GM18867 (cell line): ENCODE measurements around the gene FXYD3.

ENCODE experiments used
- ATAC-seq: cut with Tn5 transposase; IDR thresholded peaks from one replicate; pipeline ENCODE4 v1.9.1; 2021; ENCODE audit warnings: mild to moderate bottlenecking, moderate library complexity; ENCODE audit not compliant: unreplicated experiment

FXYD3 gene

DNA sequence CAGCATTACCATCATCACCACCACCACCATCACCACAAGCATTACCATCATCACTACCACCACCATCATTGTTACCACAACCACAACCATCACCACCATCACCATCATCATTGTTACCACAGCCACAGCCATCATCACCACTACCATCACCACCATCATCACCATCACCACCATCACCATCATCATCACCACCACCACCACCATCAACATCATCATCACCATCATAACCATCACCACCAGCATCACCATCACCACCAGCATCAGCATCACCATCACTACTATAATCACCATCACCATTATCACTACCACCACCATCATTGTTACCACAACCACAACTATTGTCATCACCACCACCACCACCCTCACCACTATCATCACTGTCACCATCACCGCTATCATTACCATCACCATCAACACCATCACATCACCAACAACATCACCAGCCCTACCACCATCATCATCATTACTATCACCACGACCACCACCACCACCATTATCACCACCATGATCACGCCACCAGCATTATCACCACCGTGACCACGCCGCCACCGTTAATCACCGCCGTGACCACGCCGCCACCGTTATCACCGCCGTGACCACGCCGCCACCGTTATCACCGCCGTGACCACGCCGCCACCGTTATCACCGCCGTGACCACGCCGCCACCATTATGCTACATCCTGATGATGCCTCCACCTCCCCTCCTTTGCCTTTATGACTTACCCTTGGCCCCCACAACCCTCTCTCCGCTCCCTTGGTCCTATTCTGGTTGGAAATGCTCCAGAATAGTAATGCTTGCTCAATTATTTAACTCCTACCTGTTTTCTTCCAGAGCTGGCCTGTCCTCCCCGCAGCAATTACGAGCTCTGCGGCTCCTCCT lies 10.0 kb upstream of the FXYD3 start:
- ATAC-seq, result no peak

DNA sequence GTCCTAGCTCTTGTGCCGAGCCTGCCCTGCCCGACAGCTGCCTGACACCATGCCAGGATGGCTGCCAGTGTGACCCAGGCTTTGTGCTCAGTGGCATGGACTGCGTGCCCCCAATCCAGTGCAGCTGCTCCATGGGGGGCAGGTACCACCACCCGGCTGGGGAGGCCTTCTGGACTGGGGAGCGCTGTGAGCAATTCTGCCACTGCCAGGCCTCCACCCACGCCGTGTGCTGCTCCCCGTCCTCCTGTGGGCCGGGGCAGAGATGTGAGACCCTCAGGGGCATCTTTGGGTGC lies 9.4 kb upstream of the FXYD3 start:
- no peak for ATAC-seq

DNA sequence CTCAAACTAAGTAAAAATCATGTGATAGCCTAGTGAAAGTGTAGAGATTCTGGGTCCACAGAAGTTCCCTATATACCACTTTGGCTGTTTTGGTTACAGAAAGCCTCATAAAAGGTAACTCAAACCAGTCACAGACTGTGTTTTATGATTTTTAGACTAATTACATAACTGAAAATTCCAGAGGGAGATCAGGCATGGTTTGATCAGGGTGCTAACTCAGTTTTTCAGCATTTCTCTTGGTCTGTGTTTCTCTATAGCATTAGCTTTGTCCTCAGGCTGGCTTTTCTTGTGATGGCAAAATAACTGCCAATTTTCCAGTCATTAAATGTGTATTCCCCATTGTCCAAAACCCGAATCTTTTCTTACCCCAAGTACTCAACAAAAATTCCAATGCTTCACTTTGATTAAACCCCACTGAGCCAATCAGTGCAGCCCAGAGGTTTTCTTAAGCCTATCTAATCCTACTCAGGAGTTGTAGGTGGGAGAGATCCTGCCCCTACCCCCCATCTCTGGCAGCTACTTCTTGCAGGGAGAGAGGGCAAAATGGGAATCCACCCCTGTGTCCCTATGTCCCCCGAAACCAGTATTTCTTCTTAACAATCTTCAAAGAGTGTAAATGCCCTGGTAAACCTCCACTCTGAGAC lies 8.6 kb upstream of the FXYD3 start:
- no peak for ATAC-seq

DNA sequence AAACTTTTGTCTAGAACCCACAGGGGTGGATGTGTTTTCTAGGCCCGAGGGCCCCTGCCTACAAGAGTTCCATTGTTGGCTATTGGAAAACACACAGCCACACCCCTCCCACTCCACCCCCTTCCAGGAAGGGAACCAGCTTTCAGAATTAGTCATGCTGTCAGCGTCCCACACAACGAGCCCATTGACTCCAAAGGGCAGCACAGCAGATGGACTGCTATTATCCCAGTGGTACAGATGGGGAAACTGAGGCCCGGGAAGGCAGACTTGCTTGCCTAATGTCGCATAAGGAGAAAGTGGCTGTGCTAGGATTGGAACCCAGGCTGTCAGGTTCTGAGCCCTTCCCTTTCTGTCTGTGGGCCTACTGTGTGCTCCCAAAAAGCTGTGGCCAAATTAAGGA lies 8.1 kb upstream of the FXYD3 start:
- no peak for ATAC-seq

DNA sequence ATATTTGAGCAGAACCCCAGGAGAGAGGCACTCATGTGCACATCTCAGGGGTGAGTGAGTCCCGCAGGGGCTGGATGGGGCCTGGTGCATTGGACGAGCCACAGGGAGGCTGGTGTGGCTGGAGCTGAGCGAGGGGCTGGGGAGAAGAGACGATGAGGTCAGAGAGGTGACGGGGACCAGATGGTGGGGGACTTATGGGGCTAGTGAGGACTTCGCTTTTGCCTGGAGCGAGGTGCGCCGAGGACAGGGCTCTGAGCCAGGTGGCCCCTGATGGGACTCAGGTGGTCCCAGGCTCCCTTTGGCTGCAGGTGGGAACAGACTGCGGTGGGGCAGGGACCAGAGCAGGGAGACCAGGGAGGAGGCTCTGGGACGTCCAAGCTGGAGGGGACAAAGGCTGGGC lies 6.9 kb upstream of the FXYD3 start:
- no peak for ATAC-seq

DNA sequence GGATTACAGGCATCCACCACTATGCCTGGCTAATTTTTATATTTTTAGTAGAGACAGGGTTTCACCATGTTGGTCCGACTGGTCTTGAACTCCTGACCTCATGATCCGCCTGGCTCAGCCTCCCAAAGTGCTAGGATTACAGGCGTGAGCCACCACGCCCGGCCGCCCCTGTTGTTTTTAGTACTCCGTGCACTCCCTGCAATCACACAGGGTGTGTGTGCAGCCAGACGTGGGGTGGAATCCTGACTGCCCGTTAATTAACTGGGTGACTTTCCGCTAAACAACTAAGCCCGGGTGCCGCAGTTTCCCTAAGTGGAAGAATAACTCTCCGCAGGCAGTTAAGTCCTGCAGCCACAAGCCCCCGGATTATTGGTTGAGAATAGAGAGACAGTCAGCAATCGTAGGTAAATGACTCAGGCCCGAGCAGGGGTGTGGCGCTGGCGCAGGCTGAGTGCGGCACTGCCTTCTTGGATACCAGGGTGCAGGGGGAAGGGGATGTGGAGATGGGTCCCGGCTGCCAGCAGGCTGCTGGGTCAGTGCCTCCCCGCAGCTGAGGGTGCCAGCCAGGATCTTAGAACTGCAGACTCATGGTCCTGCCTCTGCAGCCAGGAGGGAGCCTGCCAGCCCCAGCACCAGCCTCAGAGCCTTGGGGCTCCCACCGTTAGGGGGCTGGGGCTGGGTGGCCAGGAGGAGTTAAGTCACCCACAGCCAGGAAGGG lies 6.1 kb upstream of the FXYD3 start:
- no peak for ATAC-seq

DNA sequence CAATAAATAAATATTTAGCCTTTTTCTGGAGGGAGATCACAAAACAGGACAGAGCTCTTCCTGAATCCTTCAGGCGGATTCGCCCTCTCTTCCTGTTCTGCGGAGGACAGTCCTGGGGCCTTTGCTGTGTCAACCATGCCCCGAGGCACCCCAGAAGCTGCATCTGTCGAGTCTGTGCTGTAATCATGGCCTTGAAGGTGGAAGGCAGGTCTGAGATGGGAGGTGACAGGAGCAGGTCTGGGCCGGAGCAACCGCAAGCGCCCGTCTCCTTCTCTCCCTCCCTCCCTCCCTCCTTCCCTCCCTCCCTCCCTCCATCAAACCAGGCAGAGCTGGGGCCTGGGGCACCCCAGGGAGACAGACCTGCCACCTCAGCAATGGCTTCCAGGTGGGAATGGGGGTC lies 4.6 kb upstream of the FXYD3 start:
- ATAC-seq, result no peak

DNA sequence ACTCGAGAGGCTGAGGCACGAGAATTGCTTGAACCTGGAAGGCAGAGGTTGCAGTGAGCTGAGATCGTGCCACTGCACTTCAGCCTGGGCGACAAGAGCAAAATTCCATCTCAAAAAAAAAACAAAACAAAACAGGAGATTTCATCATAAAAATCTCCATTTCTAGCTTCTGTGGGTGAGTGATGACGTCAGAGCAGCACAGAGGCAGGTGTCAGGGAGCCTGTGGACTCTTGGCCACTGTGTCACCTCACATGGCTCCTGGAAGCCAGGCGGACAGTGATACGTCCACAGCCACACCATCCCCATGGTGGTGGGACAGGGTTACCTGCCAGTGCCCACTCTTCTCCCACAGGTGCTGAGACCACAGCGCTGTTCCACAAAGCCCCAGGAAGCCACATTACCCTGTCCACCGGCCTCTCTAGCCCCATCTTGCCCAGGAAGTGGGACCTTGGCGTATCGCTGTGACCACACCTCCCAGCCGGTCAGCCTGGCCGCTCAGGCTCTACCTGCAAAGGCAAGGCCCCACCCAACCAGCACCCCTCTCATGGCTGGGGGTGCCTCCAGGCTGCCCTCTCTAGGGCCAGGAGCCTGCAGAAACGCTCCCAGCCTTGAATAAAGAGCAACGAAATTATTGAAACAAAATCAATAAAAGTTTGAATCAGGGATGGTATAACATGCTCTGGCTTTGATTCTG lies 2.5 kb upstream of the FXYD3 start:
- ATAC-seq, result no peak

DNA sequence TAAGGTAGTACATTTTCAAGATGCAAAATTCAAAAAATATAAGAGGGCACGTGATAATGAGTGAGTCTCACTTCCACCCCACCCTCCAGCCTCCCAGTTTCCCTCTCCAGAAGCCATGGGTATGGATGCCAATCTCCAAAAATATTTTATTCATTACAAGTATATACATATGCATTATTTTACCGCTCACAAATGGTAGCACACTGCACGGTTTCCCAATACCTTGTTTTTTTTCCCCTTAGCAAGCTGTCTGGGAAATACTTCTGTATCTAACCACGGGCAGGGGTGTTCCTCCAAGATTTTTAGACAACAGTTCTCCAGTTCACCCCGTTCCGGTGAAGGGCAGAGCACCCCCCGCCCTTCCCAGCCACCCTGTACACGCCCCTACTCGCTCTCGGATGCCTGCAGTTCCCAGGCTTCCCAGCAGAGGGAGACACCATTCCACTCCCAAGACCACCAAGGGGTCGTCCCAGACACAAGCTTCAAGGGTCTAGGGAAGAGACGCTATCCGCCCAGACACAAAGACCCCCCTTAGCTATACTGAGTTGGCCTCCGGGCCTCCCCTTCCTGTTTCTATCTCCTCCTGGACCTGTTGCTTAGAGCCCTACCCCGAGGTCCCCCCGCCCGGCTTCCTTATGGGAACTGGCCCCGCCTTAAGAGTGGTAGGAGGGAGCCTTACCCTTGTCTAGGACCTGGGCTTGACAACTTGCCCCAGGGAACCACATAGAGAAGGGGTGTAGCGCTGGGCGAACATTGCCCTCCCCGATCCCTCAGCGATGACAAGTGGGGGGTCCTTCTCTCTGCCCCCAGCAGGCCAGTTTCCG lies 1.1 kb upstream of the FXYD3 start:
- ATAC-seq, result no peak

DNA sequence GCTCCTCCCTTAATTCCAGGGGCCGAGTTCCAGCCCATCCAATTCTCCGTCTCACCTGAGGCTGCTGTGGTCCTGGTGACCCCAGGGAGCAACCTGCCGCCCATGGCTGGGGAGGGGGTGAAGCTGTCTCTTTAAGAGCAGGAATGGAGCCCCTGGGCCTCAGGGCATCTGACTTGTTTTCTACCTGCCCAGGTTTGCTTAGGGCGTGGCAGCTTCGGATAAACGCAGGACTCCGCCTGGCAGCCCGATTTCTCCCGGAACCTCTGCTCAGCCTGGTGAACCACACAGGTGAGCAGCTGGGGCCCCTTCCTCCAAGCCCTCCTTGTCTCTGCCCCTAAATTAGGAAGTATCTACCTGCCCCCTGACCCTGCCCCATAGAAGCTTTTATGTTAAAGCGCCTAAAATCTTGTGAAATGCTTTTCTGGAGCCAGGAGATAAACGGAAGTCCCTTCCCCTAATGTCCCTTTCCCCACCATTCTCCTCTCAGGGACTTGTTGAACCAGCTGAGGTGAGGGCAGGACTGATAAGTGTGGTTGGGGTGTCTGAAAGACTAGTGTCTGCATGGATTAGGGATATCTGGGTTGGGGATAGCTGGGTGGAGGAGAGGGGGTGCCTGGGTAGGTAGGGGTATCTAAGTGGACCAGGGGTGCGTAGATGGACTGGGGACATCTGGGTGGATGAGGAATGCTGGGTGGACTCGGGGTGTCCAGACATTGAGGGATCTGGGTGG lies 614 bp downstream of the FXYD3 start:
- ATAC-seq, result no peak

DNA sequence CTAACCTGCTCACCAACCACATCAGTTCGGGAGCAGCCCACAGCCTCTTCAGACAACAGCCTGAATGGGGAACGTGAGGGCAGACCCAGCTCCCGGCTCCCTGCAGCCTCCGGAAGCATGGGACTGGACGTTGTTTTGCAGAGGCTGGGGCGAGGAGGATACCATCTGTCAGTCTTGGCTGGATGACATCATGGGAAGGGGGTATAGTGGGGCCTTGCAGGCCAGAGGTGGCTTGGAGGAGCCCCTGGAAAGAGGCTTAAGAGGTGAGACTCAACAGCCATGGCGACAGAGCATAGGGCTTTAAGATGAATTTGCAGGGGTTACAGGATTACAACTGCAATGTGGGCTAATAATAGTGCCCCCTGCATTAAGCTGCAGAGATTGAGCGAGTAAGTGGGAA lies 1.5 kb downstream of the FXYD3 start:
- ATAC-seq, result no peak

DNA sequence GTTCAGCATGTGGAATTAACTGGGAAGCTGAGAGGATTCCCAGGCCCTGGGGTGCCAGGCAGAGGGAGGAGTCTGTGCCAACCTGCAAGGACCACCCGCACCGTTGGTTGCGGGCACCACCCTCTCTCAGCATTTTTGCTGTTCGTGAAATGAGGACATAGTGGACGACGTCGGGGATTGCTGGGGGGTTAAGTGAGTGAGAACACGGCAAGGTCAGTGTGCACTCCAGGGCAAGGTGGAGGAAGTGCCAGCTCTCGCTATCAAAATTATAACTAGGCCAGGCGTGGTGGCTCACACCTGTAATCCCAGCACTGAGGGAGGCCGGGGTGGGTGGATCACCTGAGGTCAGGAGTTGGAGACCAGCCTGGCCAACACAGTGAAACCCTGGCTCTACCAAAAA lies 2.2 kb downstream of the FXYD3 start:
- ATAC-seq, result no peak

DNA sequence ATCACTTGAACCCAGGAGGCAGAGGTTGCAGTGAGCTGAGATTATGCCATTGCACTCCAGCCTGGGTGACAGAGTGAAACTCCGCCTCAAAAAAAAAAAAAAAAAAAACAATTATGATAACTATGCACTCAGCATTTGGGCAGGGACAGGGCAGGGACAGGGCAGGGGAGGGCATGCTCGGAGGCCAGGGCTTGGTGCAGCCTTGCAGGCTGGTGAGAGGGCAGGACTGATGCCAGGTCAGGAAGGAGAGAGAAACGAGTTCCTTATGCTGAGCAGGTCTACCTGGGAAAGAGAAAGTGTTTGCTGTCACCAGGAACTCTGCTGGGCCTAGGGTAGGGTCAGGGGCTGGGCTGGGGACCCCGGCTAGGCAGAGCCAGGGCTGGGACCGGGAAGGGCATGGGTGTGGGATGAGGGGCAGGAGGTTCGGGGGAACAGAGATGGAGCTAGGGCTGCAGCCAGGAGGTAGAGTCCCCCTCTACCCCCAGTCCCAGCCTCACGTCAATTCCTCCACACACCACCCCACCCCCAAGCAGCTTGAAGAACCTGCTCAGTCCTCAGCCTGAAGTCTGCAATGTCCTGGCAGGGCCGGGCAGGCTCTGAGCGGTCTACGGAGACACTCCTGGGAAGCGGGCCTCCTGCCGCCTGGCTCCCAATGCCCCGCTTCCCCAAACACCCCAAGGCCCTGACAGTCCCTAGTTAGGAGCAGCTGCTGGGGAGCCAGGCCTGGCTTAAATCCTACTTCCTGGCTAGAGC lies 2.8 kb downstream of the FXYD3 start:
- ATAC-seq, result no peak

DNA sequence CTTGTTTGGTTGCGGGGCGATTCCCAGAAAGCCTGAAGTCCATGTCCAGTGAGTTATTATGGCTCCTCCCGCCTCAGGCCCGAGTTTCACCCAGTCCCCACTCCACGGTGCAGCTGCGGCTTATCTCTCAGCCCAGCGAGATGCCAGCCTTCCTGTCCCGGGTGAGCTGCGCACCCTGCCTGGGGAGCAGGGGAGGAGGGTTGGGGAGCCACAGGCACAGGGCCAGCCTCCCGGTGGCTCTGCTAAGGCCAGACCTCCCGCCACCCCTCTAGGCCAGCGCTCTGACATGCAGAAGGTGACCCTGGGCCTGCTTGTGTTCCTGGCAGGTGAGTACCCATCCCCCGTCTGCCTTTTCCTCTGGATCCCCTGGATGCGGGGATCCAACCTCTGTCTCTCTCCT lies 3.5 kb downstream of the FXYD3 start:
- ATAC-seq, result no peak

DNA sequence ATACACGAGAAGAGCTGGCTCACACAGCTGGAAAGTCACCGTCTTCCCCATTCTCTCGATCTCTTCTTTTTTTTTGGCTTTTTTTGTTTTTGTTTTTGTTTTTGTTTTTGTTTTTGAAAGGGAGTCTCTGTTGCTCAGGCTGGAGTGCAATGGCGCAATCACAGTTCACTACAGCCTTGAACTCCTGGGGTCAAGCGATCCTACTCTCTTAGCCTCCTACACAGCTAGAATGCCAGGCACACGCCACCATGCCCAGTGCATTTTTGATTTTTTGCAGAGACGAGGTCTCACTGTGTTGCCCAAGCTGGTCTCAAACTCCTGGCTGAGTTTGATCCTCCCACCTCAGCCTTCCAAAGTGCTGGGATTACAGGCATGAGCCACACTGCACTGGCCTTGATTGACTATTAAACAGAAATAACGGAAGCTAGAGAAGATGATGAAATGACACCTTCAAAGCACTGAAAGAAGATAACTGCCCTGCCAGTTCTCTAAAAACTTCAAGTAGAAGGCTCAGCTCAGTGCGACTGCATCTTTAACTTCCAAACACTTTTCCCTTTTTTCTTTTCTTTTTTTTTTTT lies 4.0 kb downstream of the FXYD3 start:
- no peak for ATAC-seq

DNA sequence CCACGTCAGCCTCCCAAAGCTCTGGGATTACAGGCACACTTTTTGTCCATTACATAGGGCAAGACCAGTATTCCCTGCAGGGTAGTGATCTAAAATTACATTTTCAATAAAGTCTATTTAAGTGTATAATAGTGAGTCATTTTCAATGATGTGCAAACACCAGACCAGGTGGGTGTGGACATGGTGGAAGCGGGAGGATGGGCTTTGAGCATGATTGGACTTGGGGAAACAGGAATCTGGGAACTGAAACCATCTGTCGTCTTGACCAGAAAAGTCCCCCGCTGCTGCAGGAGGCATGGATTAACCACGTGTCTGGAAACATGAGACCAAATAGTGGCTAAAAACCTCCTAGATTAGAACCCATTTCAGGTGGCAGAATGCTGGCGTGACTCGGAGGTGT lies 4.9 kb downstream of the FXYD3 start:
- no peak for ATAC-seq

DNA sequence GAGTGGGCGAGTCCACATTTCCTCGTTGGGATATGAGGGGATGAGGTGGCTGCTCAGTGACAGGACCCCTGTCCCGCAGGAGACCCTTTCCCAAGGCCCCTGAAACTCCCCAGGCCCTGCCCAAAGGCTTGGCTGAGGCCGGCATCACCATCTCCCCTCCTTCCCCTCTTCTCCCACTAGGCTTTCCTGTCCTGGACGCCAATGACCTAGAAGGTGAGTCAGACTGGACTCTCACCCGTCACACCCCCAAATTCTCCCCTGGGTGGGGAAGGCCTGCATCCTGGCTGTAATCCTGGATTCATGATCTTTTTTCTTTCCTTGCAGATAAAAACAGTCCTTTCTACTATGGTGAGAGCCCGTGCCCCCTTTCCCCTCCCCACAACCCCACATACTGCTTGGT lies 5.3 kb downstream of the FXYD3 start:
- ATAC-seq, result no peak

DNA sequence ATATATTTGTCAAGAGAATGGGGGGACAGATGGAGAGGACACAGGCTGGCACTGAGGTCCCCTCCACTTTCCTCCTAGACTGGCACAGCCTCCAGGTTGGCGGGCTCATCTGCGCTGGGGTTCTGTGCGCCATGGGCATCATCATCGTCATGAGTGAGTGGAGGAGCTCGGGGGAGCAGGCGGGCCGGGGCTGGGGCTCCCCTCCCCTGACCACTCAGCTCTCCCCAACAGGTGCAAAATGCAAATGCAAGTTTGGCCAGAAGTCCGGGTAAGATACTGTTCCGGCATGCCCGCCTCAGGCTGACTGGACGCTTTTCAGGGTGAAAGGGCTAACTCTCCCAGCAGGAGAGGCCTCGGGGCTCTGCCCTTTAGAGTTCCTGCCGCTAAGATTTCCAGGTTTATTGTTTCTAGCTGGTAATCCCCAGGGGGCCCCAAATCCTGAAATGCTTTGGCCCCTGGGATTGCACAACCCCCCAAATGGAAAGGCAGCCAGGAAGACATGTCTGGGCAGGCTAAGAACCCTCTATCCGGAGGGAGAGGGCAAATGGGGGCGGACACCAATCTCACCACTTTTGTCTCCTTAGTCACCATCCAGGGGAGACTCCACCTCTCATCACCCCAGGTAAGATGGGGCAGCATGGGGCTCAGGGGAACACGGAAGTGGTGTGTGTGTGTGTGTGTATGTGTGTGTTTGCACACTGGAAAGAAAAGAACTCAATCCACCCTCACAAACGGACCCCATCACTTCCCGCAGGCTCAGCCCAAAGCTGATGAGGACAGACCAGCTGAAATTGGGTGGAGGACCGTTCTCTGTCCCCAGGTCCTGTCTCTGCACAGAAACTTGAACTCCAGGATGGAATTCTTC lies 7.3 kb downstream of the FXYD3 start:
- no peak for ATAC-seq
